NCI-H82 (cell line): ENCODE data around the gene TSGA10.
"Not testable (repeated sequence)": the region's sequence is repeated elsewhere in the genome, so short reads cannot be mapped to it uniquely, and the experiment has no call there.

Experiments used
- DNase-seq: peaks from one replicate; lab custom pipeline; 2025; lab: John Stamatoyannopoulos, UW

The TSGA10 gene

GRCh38 chr2:99153921-99154604 is 679 bp downstream of the TSGA10 start:
- DNase-seq: no peak

- no peak for DNase-seq
These were observed 2.4 kb downstream of the TSGA10 start for GRCh38 chr2:99152199-99152895.

DNA sequence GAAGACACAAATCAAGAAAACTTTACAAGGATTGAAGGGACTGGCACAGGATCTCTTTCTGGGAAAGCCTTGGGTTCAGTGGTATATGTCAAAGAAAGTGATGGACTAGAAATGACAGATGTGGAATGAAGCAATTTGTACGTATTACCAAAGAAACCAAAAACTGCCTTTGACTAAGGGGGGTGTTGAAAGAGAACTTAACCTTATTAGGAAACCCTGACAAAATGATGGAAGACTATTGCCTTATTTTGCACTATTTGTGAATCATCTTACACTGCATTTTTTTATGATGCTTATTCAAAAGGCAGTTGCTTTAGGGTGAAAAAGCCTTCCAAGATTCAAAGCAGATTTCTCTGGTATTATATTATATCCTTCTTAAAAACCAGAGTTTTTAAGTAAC is 4.0 kb downstream of the TSGA10 start:
- no peak for DNase-seq

GRCh38 chr2:99141110-99142108 is 13.3 kb downstream of the TSGA10 start, which contains the start of gene C2orf15:
Gene C2orf15 (plus strand): TSS chr2:99141707. CDS start chr2:99150559, 8,852 bp downstream.
- DNase-seq: peak; percentile 98

- peak; percentile 72 for DNase-seq
These were observed 14.0 kb downstream of the TSGA10 start for GRCh38 chr2:99140860-99141109.

- DNase-seq: no peak
These were observed 14.5 kb downstream of the TSGA10 start for GRCh38 chr2:99140056-99140859.

GRCh38 chr2:99139003-99139402 is 15.7 kb downstream of the TSGA10 start:
- no peak for DNase-seq

DNA sequence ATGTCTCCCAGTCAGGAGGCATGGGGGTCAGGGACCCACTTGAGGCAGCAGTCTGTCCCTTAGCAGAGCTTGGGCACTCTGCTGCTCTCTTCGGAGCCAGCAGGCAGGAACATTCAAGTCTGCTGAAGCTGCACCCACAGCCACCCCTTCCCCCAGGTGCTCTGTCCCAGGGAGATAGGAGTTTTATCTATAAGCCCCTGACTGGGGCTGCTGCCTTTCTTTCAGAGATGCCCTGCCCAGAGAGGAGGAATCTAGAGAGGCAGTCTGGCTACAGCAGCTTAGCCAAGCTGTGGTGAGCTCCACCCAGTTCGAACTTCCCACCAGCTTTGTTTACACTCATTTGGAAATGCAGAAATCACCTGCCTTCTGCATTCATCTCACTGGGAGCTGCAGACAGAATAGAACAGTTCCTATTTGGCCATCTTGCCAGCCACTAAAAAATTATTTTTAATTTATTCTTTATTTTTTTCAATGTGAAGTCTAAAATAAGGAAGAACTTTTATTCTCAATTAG is 19.6 kb downstream of the TSGA10 start:
- not testable (repeated sequence) for DNase-seq

DNA sequence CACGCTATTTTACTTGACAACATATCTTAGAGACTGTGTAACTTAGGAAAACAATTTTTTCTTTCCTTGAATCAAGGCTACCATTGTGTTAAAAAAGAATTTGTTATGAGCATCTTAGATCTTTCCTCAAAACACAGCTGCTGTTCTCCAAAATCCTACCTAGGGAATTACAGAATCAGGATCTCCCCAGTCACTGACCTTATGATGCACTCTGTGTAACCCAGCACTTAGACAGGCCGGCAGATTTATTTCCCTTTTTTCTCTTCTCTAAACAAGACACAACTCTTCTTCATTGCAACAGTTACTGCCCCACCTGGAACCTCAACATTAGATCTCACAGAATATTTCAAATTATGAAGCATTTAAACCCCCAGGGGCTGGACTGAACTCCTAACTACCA is 26.8 kb downstream of the TSGA10 start:
- DNase-seq: no peak

GRCh38 chr2:99112617-99113016 is 42.1 kb downstream of the TSGA10 start:
- no peak for DNase-seq

GRCh38 chr2:99111945-99112344 is 42.8 kb downstream of the TSGA10 start:
- DNase-seq: no peak

- no peak for DNase-seq
These were observed 43.5 kb downstream of the TSGA10 start for GRCh38 chr2:99111236-99111635.

GRCh38 chr2:99106913-99107312 is 47.8 kb downstream of the TSGA10 start:
- DNase-seq: no peak

DNA sequence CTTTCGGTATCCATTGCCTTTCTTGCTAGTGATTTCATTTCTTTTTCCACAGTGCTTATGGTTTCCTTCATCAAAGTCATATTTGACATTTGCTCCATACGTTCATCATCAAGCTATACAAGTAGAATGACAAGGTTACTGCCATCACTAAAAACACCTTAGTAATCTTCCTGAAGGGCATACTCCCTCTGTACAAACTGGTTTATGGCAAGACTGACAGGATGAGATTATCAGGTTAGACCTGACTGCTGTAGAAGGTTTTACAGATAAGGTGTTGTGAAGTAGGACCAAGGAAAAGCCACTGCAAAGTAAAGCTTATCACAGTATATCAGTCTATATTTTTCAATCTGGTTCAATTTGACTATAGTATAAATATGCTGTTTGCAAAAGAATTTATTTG is 50.7 kb downstream of the TSGA10 start:
- DNase-seq: no peak

GRCh38 chr2:99101697-99102096 is 53.0 kb downstream of the TSGA10 start:
- DNase-seq: no peak

DNA sequence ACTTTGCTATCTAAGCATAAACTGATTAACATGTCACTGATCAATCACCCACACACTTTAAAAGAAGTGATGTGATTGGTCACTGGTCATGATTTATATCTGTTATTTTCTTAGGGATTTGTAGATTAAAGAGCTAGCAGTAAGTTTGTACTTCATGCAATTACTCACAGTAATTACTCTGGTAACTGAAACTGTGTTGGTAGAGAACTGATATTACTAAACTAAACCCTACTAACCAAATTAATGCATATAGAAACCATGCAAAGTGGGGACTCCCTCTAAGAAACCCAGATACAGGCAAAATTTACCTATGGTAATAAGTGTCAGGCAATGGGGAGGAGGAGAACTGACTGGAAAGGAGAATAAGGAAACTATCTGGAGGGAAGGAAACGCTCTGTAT is 58.0 kb downstream of the TSGA10 start:
- DNase-seq: no peak

- DNase-seq: no peak
These were observed 66.7 kb downstream of the TSGA10 start for GRCh38 chr2:99088017-99088416.

DNA sequence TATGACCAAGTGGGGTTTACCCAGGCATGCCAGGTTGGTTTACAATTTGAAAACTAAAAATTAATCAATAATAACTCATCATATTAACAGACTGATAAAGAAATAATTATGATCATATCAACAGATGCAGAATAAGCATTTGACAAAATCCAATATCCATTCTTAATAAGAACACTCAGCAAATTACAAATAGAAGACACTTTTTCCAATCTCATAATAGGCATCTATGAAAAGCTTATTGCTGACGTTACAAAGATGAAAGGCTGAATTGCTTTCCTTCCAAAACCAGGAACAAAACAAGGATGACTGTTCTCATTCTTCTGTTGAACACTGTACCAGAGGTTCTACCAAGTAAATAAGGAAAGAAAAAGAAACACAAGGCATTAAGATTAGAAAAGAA is 68.4 kb downstream of the TSGA10 start:
- no peak for DNase-seq

DNA sequence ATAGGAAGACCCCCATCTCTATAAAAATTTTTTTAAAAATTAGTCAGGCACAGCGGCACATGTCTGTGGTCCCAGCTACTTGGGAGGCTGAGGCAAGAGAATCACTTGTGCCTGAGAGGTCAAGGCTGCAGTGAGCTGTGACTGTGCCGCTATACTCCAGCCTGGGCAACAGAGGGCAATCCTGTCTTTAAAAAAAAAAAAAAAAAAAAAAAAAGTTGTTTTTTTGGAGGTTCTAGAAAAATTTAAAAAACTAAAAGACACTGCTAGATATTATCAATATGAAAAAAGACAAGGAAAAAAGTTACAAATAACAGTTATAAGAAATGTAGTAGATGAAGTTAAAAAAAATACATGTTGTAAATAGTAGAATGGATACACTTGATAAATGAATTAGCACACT is 69.3 kb downstream of the TSGA10 start:
- DNase-seq: peak; percentile 7

DNA sequence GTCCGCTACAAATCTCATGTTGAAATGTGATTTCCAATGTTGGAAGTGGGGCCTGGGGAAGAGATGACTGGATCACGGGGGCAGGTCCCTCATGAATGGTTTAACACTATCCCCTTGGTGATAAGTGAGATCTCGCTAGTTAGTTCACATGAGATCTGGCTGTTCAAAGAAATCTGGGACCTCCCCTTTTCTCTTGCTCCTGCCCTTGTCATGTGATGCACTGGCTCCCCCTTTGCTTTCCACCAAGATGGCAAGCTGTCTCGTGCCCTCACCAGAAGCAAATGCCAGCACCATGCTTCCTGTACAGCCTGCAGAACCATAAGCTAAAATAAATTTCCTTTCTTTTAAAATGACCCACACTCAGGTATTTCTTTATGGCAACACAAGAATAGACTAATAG is 70.5 kb downstream of the TSGA10 start:
- no peak for DNase-seq

GRCh38 chr2:99081891-99082290 is 72.9 kb downstream of the TSGA10 start:
- DNase-seq: no peak

GRCh38 chr2:99079226-99079625 is 75.5 kb downstream of the TSGA10 start:
- DNase-seq: no peak
